GM18873 (cell line): Measurements from ENCODE around the gene SESTD1.
"Not testable (repeated sequence)": the region's sequence is repeated elsewhere in the genome, so short reads cannot be mapped to it uniquely, and the experiment has no call there.

Experiments
- ATAC-seq: cut with Tn5 transposase; IDR thresholded peaks from one replicate; pipeline ENCODE4 v1.9.1; 2021; ENCODE audit warnings: mild to moderate bottlenecking, moderate library complexity, moderate number of reproducible peaks; ENCODE audit not compliant: unreplicated experiment, low FRiP score

SESTD1 gene

GRCh38 chr2:179240481-179241451 is 23.9 kb downstream of the SESTD1 start:
- ATAC-seq, result no peak

DNA sequence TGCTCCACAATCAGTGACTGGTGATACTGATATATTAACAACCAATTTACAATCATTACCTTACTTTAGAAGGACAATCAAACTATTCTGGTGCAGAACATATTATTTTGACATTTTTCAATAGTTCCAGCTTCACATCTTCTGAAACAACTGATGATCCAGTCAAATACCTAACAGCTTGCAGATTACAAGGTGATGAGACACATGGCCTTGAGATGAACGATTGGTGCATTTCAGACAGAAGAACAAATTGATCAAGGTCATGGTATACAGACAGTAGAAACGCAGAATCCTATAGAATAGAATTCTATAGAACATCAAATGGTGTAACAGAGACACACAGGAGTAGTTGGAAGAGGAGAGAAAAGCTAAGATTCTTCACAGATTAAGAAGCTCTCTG is 24.8 kb downstream of the SESTD1 start:
- no peak for ATAC-seq

DNA sequence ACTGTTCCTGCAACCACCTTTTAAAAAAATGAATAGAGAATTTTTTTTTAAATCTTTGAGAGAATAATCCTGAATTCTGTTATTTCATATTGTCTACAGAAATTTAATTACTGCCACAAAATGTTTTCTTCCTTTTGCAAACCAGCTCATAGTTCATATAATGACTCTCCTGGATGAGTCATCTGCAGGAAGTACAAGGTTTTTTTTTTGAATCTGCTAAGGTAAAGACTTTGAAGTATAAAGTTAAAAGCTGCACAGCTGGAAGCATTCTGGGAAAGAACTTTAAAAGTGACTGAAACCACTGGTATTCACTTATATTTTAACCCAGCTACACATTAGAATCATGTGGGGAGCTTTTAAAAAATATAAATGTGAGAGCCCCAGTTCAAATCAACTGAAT is 25.4 kb downstream of the SESTD1 start:
- peak; percentile 85 for ATAC-seq

DNA sequence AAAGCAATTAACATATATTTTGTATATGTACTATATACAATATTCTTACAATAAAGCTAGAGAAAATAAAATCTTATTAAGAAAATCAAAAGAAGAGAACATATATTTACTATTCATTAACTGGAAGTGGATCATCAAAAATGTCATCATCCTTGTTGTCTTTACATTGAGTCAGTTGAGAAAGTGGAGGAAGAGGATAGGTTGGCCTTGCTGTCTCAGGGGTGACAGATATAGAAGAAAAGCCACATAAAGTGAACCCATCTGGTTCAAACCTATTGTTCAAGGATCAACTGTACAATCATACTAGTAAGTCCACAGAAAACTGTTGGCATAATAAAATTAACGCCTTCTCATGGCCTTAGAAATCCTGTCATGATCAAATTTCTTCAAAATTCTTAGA is 26.6 kb downstream of the SESTD1 start:
- ATAC-seq, result no peak

DNA sequence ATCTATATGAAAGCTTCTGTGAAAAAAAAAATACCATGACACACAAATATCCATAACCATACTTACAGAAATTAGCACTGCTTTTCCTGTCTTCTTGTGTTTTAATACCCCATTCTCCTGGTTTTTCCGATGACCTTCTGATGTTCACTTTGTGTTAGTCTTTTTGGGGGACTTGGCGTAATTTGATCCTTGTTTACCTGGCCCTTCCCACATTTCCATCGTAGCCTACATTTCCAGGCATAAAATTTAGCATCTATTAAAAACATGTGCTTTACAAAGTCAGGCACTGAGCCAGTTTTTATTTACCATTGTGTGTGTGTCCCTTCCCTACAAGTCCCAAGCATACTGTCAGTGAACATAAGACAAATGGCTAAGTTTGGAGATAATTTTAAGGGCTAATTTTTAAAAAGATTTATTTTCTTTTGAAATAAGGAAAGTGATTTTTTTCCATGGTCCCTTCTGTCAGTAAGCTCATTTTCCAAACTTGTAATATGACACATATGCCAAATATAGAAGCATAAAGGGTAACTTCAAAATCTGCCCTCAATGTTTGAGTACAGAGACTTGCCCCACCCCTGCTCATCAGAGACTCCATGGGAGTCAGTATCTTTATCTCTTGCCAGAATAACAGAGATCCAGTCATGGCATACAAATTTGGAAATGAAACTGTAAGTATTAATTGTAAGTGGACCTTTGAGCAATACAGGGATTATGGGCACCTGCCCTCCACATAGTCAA is 27.3 kb downstream of the SESTD1 start:
- ATAC-seq, result no peak

GRCh38 chr2:179235463-179236108 is 29.0 kb downstream of the SESTD1 start:
- no peak for ATAC-seq

DNA sequence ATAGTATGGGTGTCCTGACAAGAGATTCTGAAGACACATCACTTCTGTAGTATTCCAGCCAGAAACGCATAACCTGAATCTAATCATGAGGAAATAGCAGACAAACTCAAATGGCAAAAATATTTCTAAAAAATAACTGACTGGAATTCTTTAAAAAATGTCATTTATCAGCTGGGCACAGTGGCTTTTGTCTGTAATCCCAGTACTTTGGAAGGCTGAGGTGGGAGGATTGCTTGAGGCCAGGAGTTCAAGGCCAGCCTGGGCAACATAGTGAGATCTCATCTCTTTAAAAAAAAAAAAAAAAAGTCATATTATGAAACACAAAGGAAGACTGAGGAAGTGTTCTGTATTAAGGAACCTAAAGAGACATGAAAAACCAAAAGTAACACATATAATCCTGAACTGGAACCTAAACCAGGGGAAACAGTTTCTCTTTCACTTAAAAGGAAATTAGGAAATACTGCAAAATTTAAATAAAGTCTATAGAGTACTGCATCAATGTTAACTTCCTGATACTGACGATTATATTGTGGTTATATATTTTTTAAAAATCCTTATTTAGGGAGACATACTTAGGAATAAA is 29.9 kb downstream of the SESTD1 start:
- ATAC-seq, result no peak

- no peak for ATAC-seq
Measured at GRCh38 chr2:179233626-179234430, 30.8 kb downstream of the SESTD1 start.

- ATAC-seq, result no peak
Measured at GRCh38 chr2:179233083-179233490, 31.5 kb downstream of the SESTD1 start.

DNA sequence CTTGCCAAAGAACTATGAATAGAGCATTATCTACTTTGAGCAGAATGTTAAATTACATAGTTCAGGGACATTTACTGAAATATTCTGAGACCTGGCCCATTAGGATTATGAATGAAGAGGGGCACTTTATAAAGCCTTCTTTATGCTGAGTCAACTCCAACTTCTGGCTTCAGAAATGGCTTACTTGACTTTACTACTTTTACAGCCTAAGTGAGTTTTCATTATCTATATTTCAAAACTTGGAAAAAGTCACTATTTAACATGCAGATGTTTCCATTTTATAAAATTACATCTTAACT is 37.7 kb downstream of the SESTD1 start:
- no peak for ATAC-seq

DNA sequence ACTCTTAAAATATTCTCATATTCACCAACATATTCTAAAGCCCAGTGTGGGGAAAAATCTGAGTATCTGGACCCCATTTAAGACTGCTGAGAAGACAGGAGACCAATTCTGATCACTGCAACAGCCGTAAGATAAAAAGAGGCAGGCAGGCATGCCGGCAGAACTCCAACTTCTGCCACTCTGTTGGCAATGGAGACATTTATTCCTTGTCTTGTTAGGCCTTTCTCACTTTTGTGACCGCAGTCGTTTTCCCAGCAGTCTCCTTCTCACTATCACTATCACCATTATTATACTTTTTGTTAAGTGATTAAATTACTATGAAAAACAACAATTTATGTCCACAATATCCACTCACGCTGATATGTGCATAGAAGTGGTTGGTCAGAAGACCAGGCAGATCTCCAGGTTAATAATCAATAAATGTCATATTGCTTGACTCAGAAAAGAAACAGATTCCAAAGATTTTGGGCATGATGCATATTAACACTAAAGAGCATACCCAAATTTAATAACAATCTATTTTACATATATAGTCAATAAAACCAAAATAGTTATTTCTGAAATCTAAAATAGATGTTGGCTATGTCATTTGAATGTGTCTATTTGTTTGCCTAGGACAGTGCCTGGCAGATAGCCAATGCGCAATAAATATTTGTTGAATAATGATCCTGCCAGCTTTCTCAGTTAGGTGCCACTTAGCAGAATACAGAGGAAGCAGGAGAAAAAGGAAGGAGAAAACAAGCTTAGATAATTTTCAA is 38.2 kb downstream of the SESTD1 start:
- ATAC-seq, result no peak

DNA sequence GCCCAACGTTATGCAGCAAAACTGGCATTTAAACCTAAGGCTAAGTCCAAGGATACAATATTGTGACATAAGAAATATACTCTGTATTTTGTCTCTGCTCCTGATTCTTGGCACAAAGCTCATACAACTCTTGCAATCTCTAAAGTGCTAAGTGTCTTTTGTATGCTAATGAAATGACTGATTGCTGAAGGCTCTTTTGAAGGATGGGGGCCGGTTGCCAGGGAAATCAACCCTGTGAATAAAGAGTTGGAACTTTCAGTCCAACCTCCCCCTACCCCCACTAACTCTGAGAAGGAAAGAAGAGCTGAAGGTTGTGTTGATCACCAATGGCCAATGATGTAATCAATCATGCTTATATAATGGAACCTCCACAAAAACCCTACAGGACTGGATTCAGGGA is 40.3 kb downstream of the SESTD1 start:
- no peak for ATAC-seq

DNA sequence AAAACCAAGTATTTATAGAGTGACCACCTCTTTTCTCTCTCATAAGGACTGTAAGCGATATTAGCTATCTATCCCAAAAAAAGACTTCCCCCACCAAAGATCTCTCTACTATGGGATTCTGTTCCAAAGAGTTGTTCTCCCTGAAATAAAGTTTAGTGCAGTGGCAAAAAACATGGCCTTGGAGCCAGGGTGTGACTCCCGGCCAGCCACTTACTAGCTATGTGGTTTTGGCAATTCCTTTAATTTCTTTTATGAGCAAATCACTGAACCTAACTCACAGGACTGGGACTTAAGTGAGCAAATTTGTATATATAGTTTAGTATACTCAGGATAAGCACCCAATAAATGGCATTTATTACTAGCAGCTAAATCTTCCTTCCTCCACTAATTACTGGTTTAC is 42.6 kb downstream of the SESTD1 start:
- ATAC-seq, result no peak

GRCh38 chr2:179218848-179219594 is 45.6 kb downstream of the SESTD1 start:
- peak; percentile 73 for ATAC-seq

DNA sequence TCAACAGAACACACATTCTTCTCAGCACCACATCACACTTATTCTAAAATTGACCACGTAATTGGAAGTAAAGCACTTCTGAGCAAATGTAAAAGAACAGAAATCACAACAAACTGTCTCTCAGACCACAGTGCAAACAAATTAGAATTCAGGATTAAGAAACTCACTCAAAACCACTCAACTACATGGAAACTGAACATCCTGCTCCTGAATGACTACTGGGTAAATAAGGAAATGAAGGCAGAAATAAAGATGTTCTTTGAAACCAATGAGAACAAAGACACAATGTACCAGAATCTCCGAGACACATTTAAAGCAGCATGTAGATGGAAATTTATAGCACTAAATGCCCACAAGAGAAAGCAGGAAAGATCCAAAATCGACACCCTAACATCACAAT is 50.0 kb downstream of the SESTD1 start:
- not testable (repeated sequence) for ATAC-seq

- ATAC-seq, result no peak
Measured at GRCh38 chr2:179211355-179211754, 53.3 kb downstream of the SESTD1 start.

DNA sequence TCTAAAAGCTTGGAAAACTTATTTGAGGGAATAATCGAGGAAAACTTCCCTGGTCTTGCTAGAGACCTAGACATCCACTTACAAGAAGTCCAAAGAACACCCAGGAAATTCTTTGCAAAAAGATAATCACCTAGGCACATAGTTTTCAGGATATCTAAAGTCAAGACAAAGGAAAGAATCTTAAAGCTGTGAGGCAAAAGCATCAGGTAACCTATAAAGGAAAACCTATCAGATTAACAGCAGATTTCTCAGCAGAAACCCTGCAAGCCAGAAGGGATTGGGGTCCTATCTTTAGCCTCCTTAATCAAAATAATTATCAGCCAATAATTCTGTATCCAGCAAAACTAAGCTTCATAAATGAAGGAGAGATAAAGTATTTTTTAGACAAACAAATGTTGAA is 56.4 kb downstream of the SESTD1 start:
- ATAC-seq, result not testable (repeated sequence)

DNA sequence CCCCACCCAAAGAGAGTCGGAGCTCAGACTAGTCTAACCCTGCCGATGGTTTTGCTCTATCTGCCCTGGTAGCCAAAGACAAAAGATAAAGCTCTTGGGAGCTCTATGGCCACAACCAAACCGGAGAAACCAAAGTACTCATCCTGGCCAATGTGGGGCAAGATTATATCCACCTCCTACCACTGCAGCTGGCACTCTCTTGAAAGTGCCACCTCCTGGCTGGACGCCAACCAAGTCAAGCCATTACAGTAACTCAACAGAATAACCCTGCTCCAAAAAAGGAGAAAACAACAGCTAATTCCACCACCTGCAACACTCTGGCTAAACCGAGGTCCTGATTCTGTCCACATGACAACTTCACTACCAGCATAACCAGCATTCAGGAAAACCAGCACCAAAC is 57.6 kb downstream of the SESTD1 start:
- ATAC-seq, result no peak

DNA sequence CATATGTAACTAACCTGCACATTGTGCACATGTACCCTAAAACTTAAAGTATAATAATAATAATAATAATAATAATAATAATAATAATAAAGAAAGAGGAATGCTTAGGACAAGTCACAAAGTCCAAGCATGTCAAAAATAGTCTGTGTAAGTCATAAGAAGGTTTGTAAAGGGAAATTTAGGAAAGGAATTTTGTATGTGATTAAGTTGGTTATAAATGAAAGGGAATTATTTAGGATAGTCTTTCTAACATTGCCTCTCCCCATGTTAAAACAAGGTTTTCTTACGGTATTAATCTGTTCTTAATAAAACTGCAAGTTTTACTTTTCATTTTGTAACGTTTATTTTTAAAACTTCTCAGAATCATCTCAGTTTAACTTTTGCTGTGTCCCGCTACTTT is 62.8 kb downstream of the SESTD1 start:
- ATAC-seq, result no peak
